Measurements from ENCODE around the gene FIS1.

The FIS1 gene

GRCh38 chr7:101233907-101234547 is 10.9 kb downstream of the FIS1 start:
- no peak for DNase-seq (ENCODE audit: low spot score)

- no peak for DNase-seq (ENCODE audit: low spot score)
These were observed 12.6 kb downstream of the FIS1 start for GRCh38 chr7:101232141-101232850.

GRCh38 chr7:101231644-101232043 is 13.2 kb downstream of the FIS1 start:
- DNase-seq (ENCODE audit: low spot score) = no peak

GRCh38 chr7:101226721-101227120 is 18.2 kb downstream of the FIS1 start:
- DNase-seq (ENCODE audit: low spot score) = no peak

- DNase-seq (ENCODE audit: low spot score) = no peak
These were observed 19.2 kb downstream of the FIS1 start for GRCh38 chr7:101225650-101226049.

GRCh38 chr7:101223528-101223927 is 21.4 kb downstream of the FIS1 start:
- no peak for DNase-seq (ENCODE audit: low spot score)

- no peak for DNase-seq (ENCODE audit: low spot score)
These were observed 22.5 kb downstream of the FIS1 start for GRCh38 chr7:101222275-101222830.

- DNase-seq (ENCODE audit: low spot score) = no peak
These were observed 24.6 kb downstream of the FIS1 start for GRCh38 chr7:101220295-101220694.

GRCh38 chr7:101218236-101219125 is 26.4 kb downstream of the FIS1 start:
- DNase-seq (ENCODE audit: low spot score) = no peak

GRCh38 chr7:101217388-101218235 is 27.3 kb downstream of the FIS1 start, which contains the start of the genes PLOD3 and ZNHIT1:
Gene PLOD3, minus strand, starts transcription at chr7:101217581. Its CDS starts 307 bp downstream, at chr7:101217274.
Gene ZNHIT1, plus strand, starts transcription at chr7:101218165. Its CDS starts 31 bp downstream, at chr7:101218196.
- peak; percentile 99 for DNase-seq (ENCODE audit: low spot score)

- DNase-seq (ENCODE audit: low spot score) = no peak
These were observed 28.0 kb downstream of the FIS1 start for GRCh38 chr7:101216860-101217387.

- peak; percentile 47 for DNase-seq (ENCODE audit: low spot score)
These were observed 28.7 kb downstream of the FIS1 start for GRCh38 chr7:101216001-101216859.

- no peak for DNase-seq (ENCODE audit: low spot score)
These were observed 32.9 kb downstream of the FIS1 start for GRCh38 chr7:101212014-101212413.

GRCh38 chr7:101211501-101211900 is 33.4 kb downstream of the FIS1 start:
- DNase-seq (ENCODE audit: low spot score) = no peak

GRCh38 chr7:101210143-101210542 is 34.7 kb downstream of the FIS1 start:
- DNase-seq (ENCODE audit: low spot score) = no peak

- no peak for DNase-seq (ENCODE audit: low spot score)
These were observed 36.1 kb downstream of the FIS1 start for GRCh38 chr7:101208794-101209193.

- no peak for DNase-seq (ENCODE audit: low spot score)
These were observed 37.4 kb downstream of the FIS1 start for GRCh38 chr7:101207459-101207858.

- DNase-seq (ENCODE audit: low spot score) = no peak
These were observed 38.2 kb downstream of the FIS1 start for GRCh38 chr7:101206665-101207042.

GRCh38 chr7:101205901-101206664 is 38.8 kb downstream of the FIS1 start:
- DNase-seq (ENCODE audit: low spot score) = no peak

Measured in AG20443 (cell line).